HG02884 (cell line): ENCODE measurements around the gene C10orf143.
A peak's percentile ranks its signal among the peaks of the same experiment; 100 is the strongest.
"Not testable (repeated sequence)": the region's sequence is repeated elsewhere in the genome, so short reads cannot be mapped to it uniquely, and the experiment has no call there.

ENCODE experiments used
- ATAC-seq: cut with Tn5 transposase; IDR thresholded peaks from one replicate; pipeline ENCODE4 v1.9.1; 2021; ENCODE audit warnings: mild to moderate bottlenecking, moderate library complexity; ENCODE audit not compliant: unreplicated experiment

Gene C10orf143

GRCh38 chr10:130112821-130113220 is 2.2 kb upstream of the C10orf143 start:
- ATAC-seq = no peak

- no peak for ATAC-seq
Measured at GRCh38 chr10:130111852-130112180, 1.2 kb upstream of the C10orf143 start.

- peak; percentile 82 for ATAC-seq
Measured at GRCh38 chr10:130111113-130111851, 652 bp upstream of the C10orf143 start.

GRCh38 chr10:130109796-130110245 is 809 bp downstream of the C10orf143 start:
- ATAC-seq = no peak

GRCh38 chr10:130108934-130109604 is 1.6 kb downstream of the C10orf143 start:
- ATAC-seq = no peak

- ATAC-seq = not testable (repeated sequence)
Measured at GRCh38 chr10:130108146-130108545, 2.5 kb downstream of the C10orf143 start.

- ATAC-seq = no peak
Measured at GRCh38 chr10:130105724-130106123, 4.9 kb downstream of the C10orf143 start.

- no peak for ATAC-seq
Measured at GRCh38 chr10:130099344-130099743, 11.3 kb downstream of the C10orf143 start.

GRCh38 chr10:130090565-130090964 is 20.1 kb downstream of the C10orf143 start:
- ATAC-seq = not testable (repeated sequence)

- ATAC-seq = no peak
Measured at GRCh38 chr10:130080461-130080814, 30.2 kb downstream of the C10orf143 start.

GRCh38 chr10:130079614-130080460 is 30.8 kb downstream of the C10orf143 start:
- no peak for ATAC-seq

GRCh38 chr10:130078120-130078519 is 32.5 kb downstream of the C10orf143 start:
- no peak for ATAC-seq

GRCh38 chr10:130076681-130077080 is 33.9 kb downstream of the C10orf143 start:
- ATAC-seq = no peak

- ATAC-seq = no peak
Measured at GRCh38 chr10:130074639-130075038, 36.0 kb downstream of the C10orf143 start.

GRCh38 chr10:130073912-130074311 is 36.7 kb downstream of the C10orf143 start:
- ATAC-seq = no peak

- ATAC-seq = no peak
Measured at GRCh38 chr10:130072247-130072646, 38.4 kb downstream of the C10orf143 start.

- ATAC-seq = no peak
Measured at GRCh38 chr10:130067893-130068292, 42.7 kb downstream of the C10orf143 start.

GRCh38 chr10:130066743-130067142 is 43.9 kb downstream of the C10orf143 start:
- no peak for ATAC-seq

GRCh38 chr10:130065251-130065650 is 45.4 kb downstream of the C10orf143 start:
- ATAC-seq = no peak

GRCh38 chr10:130064783-130065182 is 45.8 kb downstream of the C10orf143 start:
- no peak for ATAC-seq

- ATAC-seq = no peak
Measured at GRCh38 chr10:130062976-130063375, 47.7 kb downstream of the C10orf143 start.

GRCh38 chr10:130062201-130062600 is 48.4 kb downstream of the C10orf143 start:
- no peak for ATAC-seq
